Retina (tissue), 1 donor: Measurements from ENCODE around the gene SLC39A5.

Experiments
- DNase-seq: peaks from one replicate; pipeline ENCODE4 v3.0.0-alpha.2; 2016

Gene SLC39A5

DNA sequence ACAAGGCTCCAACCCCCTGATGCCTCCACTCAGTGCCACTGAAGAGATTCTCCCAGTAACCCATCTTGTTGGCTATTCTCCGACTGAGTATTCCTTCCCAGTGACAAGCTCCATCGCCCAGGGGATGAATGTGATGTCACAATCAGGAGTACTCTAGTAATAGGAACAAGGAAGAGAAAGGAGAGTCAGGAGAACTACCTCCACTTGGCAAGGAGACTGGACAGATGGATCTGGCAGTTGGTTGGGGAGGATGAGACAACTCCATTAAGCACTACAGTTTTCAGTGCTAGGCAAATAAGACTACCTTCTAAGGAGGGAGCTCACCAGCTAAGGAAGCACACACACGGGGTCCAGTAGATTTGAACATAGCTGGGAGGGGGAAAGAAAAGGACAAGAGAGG lies 13.4 kb upstream of the SLC39A5 start:
- no peak for DNase-seq

DNA sequence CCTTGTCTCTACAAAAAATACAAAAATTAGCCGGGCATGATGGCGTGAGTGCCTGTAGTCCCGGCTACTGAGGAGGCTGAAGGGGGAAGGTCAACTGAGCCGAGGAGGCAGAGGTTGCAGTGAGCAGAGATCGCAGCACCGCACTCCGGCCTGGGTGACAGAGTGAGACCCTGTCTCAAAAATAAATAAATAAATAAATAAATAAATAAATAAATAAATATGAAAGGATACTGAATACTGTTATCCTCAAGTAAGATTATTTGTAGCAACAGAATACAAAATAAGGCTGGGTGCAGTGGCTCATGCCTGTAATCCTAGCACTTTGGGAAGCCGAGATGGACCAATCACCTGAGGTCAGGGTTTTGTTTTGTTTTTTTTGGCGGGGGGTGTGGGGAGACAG lies 10.0 kb upstream of the SLC39A5 start:
- DNase-seq: no peak

DNA sequence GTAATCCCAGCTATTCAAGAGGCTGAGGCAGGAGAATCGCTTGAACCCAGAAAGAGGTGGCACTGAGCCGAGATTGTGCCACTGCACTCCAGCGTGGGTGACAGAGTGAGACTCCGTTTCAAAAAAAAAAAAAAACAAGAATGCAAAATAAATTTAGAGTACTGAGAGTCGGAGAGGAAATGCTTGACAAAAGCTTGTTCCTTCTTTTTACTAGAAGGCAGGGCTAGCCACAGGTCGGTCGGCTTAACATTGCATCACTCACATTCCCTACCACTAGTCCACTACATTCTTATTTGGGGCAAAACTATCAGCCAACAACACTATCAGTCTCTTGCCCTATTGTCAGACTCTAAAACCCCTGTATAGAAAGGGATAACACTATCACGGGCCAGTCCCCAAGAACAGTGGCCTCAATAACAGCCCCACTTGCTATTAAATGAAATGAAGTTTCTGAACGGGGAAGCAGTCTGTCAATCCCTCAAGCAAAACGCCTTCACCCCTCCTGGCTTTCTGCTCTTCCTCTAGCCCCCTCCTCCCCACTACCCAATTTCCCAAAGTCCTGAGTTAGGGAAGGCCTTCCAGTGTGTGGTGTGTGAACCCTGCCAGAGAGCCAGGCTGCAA lies 9.1 kb upstream of the SLC39A5 start:
- DNase-seq: no peak

DNA sequence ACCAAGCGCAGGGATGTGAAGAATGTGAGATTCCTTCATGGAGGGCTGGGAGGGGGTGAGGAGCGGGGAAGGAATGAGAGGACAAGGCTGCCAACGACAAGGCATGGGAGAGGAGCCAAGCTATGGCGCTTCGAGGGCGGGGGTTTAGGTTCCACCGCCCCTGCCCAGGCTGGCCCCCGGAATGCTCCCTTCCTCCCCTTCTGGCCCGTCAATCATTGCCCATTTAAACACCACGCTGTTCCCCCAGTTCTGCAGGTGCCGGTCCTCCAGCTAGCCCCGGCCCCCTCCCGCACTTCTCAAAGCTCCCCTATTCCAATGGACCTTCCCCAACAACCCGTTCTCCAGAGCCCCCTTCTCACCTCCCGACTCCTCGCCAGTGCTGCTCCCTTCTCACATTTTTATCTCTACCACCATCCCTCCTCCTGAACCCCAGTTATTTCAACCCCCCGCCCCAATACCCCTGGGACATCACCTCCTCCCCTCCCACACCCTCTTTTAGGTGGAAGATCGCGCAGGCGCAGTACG lies 8.6 kb upstream of the SLC39A5 start:
- DNase-seq: peak; percentile 78

DNA sequence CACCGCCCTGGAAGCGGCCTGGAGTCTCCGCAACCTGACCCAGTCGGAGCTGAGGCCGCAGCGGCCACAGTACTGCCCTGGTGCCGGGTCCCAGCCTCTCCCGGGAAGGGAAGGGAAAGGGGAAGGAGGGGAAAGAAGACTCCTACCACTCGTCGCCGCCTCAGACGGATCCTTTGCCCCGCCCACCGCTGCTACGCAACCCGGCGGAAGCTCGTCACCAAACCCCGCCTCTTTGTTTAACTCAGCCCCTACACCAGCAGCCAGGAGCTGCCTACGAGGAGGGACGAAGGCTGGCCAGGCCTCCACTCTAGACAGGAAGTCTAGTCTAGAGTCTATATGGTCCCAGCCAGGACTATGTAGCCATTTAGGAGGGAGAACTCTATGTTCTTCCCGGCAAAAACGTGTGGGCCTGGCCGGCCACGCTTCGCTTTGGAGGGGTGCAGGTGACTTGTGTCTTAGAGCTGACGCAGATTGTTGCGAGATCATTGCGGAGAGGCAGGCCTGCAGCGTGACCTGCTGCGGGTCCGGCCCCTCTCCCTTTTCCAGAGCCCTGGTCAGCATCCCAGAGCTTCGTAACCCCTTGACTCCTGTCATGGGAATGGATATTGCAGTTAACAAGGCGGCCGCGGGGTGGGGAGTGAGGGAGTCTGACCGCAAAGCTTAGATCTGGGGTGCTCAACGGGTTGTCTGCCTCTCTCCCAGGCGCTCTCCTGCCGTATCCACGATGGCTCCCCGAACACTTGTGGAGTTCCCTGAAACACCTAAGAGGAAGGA lies 7.9 kb upstream of the SLC39A5 start, which contains the start of gene RNF41:
Gene RNF41 (minus strand): TSS at position 166 of the 774 bp plus-strand sequence. CDS start 7,875 bp downstream, outside the sequence.
- peak; percentile 99 for DNase-seq

DNA sequence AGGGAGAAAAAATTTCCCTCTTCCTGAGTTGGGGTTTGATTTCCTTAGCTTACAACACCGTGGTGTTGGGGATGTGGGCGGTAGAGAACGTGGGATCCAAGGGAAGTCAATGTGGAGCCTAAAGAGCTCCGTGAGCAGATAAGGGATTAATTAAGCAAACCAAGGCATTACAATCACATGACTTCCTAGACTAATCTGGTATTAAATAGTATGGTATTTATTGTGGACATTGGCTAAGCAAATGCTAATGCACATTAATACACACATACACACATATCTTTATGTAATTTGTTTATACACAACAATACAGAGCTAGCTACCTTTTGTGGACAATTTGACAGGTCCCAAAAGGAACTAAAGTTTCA lies 7.3 kb upstream of the SLC39A5 start:
- no peak for DNase-seq

DNA sequence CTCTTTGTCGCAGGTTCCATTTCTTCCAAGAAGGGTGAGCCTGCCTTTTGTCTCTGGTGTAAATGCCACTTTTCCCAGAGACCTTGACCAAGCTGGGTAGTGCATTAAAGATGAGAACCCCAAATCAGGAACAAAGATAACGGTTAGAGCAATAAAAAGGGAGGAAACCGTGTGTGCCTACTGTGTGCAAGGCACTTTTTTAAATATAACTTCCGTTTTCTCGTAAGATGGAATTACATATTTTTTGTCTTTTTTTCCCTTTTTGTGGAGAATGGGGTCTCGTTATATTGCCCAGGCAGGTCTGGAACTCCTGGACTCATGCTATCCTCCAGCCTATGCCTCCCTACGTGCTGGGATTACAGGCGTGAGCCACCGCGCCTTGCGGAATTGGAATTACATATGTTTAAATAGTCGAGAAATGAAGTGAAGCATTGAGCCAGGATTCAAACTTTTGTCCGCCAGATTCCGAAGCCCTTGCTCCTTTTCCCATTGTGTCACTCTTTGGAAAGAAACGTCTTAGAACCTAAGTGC lies 6.2 kb upstream of the SLC39A5 start:
- DNase-seq: no peak

DNA sequence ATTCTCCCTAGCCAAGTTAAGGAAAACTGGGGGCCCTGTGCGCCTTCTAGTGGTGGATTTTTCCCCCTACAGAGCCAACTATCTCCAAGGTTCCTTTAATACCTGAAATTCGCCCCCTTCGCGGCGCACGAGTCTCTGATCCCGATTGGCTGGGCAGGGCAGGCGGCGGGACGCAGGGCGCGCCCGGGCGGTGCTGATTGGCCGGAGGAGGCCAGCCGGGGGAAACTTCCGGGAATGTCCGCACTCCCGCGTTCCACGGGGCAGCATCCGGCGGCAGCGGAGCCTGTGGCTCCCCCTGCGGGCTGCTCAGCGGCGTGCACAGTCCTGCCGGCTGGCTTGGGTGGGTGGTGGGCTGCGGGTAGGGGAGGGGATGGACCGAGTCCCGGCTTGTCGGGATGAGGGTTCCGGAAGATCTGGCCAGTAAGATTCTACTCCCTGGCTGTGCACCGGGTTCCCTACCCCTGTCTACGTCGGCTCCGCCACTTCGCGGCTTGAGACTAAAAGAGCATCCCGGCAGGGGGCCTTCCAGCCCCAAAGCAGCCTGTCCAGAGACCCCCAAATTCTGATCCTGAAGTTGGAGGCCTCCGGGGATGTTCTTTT lies 5.6 kb upstream of the SLC39A5 start, which contains the start of gene NABP2:
Gene NABP2 (plus strand): TSS at position 241 of the 600 bp plus-strand sequence. CDS start 515 bp downstream, outside the sequence.
- peak; percentile 97 for DNase-seq

DNA sequence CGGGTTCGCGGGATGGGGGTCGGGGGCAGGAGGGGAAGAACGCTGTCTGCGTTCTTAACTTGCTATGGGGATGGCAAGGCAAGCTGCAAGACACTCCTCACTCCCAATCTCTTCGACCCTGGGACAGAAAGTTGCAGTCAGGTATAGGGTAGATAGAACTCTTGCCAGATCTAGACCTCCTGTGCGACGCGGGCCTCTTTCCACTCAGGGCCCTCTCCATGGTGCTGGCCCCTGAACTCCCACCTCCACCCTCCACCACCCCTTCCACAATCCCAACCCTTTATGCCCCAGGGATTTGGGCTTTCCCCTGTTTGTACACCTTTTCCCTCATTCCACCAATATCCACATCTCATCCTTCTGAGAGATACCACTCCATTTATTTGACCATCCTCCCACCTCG lies 4.9 kb upstream of the SLC39A5 start:
- DNase-seq: no peak

DNA sequence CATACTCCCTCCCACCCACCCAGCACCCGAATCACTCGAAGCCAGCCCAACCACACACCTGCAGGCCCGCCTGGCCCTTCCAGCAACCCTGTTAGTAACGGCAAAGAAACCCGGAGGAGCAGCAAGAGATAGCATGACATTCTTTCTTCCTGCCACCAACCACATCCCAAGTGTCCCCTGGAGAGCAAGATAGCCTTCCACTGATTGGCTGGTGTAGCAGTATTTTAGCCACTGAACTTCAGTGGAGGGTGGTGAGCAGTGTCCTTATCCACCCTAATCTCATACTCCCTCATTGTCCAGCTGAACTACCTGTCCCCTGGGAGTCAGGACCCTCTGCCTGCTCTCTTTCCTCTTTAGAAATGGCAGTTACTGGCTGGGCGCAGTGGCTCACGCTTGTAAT lies 769 bp upstream of the SLC39A5 start:
- DNase-seq: no peak

DNA sequence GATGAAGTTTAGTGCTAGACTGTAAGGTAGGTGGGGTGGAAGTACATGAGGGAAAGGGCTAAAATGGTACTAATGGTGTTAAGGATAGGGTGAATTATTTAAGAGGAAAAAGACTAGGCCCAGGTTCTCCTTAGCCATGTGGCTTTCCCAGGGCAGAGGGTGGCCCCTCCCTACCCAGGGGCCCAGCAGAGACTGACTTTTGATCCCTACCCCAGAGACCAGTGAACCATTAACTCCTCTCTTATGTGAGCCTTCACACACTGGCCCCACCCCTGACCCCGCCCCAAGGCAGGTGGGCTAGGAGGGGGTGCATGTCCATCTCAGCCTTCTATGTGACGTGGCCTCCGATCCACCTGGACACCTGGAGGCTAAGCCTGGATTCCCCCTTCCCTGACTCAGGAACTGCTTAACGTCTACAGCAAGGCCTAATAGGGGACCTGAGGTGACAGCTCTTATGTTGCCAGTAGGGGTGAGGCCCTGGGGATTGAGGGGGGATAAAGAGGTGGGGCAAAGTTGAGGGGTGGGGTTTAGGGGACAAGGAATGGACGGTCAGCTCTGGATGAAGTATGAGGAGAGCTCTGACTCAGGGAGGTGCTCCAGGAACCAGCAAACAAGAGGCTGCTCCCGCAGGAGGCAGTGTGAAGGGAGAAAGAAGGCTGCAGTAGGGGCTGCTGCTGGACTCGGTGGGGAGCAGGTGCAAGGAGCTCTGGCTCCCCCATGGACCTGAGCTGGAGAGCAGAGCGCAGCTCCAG lies 757 bp downstream of the SLC39A5 start:
- DNase-seq: no peak

DNA sequence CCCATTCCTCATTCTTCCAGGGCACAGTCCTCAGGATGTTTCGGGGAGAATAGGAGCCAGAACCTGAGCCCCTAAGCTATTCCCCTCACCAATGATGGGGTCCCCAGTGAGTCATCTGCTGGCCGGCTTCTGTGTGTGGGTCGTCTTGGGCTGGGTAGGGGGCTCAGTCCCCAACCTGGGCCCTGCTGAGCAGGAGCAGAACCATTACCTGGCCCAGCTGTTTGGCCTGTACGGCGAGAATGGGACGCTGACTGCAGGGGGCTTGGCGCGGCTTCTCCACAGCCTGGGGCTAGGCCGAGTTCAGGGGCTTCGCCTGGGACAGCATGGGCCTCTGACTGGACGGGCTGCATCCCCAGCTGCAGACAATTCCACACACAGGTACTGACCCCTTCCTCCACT lies 1.3 kb downstream of the SLC39A5 start:
- no peak for DNase-seq

DNA sequence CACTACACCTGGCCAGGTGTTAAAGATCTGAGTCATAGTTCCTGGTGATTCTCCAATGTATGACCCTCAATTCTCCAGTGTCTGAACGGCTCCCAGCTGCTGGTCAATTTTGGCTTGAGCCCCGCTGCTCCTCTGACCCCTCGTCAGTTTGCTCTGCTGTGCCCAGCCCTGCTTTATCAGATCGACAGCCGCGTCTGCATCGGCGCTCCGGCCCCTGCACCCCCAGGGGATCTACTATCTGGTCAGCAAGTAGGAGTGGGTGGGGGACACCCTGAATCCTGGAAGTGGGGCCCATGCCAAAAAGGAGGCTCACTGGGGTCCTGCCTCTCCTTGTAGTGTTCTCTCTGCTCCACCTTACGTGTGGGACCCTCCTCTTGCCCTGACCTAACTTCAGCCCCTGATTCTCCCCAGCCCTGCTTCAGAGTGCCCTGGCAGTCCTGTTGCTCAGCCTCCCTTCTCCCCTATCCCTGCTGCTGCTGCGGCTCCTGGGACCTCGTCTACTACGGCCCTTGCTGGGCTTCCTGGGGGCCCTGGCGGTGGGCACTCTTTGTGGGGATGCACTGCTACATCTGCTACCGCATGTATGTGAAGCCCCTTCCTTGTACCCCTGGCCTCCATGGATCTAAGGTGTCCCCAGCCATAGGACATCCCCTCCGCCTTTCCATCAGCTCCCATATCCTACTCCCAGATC lies 5.0 kb downstream of the SLC39A5 start:
- DNase-seq: no peak

DNA sequence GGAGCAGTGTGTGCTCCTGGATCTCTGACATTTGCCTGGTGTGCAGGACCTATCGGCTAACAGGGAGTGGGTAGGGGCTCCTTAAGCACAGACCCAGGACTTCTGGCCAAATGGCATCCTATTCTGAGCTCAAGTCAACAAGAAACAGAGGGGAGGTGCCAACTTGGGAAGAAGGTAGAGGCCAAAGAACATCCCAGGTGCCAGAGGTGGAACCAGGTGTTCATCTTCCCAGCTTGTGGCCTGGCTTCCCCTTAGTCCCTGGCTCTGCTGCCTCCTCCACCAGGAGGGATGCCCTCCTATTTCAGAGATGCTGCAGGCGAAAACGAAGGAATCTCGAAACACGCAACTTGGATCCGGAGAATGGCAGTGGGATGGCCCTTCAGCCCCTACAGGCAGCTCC lies 6.2 kb downstream of the SLC39A5 start:
- DNase-seq: no peak

DNA sequence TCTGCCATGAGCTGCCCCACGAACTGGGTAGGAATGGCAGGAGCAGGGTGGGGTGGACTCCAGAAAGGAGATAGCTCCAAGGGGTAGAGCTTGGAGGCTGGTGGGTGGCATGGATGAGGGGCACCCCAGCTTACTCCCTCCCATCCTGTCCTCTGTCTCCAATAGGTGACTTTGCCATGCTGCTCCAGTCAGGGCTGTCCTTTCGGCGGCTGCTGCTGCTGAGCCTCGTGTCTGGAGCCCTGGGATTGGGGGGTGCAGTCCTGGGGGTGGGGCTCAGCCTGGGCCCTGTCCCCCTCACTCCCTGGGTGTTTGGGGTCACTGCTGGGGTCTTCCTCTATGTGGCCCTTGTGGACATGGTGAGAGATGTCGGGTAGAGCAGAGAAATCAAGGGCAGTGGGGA lies 7.1 kb downstream of the SLC39A5 start:
- no peak for DNase-seq

DNA sequence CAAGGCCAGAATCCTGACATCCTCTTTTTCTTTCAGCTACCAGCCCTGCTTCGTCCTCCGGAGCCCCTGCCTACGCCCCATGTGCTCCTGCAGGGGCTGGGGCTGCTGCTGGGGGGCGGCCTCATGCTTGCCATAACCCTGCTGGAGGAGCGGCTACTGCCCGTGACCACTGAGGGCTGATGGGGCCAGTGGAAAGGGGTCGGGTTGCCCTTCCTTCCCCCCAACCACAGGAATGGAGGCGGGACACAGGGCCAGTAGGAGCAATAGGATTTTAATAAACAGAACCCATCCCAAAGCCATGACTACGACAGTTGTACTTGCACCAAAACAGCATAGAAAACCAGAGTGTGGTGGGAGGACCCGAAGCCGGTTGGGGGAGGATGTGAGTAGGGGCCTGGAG lies 7.7 kb downstream of the SLC39A5 start:
- DNase-seq: no peak

DNA sequence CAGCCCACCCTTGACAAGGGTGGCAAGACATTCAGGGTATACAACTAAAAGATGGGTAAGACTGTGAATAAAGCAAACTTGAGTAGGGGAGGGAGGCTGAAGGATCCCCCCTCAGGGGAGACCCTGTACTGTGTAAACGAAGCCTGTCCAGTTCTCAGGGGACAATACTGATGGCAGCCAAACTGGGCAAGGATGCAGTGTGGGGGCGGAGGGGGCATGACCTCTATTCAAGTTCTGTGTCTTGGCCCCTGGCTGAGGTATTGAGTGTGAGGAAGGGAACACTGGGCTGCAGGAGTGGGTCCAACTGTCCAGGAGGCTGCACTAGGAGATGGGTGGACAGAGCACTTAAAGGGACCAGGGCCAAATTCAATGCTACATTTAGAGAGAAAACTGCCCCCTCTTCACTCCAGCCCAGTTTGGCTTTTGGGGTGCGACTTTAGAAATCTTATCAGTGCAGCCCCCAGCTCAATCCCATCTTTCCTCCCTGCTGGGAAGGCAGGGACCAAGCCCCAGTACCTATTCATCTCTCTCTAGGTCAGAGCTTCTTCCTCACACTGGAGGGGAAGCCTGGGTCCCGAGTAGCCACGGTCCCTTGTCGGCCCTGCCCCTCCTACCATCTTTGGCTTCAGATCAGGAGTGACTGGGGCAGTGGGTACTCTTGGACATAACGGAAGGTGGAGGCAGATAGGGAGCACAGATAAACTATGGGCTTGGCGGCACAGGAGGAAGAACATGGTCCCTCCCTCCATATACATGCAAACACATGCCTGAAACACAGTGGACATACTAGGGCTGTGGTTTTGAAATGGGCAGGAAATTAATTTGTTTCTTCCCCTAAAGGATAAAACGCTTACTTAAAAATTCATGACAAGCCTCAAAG lies 11.8 kb downstream of the SLC39A5 start:
- no peak for DNase-seq

DNA sequence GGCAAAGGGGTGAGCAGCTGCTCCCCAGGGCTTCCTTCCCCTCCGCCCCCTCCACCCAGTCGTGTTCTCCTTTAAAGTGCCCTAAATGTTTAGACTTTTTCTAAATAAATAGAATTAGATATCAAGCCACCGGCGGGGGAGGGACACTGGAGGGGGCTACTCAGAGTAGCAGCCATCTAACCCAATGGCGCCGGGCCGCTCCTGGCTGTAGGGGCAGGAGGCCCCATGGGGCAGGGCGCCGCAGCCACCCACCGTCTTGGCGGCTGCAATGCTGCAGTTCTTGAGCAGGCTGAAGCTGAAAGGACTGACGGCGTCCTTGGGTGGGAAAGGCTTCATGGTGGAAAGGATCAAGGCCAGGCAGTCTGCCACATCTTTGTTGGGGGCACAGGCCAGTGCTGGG lies 13.1 kb downstream of the SLC39A5 start:
- DNase-seq: no peak

DNA sequence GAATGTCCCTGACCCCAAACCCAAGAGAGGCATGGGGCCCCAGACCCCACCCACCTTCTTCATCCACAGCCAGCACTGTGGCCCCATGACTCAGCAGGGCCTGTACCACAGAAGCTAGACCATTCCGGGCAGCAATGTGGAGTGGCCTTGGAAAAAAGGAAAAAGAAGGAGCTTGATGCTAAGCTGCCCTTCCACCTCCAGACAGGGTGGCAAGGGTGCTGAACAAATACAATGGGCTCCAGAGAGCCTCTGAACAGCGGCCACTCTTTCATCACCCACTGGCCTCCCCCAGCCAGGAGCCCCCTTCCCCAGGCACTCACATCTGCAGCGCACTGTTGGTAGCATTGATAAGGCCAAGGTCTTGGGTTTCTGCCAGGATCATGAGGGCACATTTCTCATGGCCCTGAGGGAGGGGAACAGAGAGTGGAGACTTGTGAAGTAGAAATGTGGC lies 13.9 kb downstream of the SLC39A5 start:
- DNase-seq: no peak

DNA sequence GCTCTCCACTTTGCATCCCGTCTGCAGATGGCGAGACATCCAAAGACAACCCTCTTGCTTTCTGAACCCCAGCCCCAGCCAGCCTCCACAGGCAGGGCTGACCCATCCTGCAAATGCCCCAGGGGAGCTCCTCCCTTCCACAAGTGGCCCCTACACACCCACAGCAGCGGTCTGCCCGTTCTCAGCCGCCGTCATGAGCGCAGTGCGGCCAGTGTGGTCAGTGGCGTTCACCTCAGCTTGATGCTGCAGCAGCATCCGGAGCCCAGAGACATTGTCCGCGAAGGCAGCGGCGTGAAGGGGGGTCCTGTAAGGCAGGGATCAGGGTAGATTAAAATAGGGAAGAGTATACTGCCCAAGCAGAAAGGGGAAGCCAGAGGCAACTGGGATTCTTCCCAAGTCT lies 14.6 kb downstream of the SLC39A5 start:
- DNase-seq: no peak

DNA sequence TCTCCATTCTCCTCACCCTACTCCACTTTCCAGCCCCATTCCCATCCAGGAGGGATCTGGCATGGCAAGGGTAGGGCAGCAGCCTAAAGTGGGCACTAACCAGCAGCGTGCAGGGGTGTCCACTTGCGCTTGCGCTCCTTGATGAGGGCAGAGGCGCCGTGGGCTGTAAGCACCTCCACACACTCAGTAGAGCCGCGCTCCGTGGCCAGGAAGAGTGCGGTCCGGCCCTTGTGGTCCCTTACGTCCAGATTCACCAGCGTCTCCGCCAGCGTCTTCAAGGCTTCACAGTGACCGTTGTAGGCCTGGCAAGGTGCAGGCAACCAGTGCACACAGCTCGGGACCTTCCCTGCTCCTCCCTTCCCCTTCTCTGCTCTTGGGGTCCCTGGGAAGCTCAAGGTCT lies 18.1 kb downstream of the SLC39A5 start:
- DNase-seq: no peak
